NB4 (cell line): Measurements from ENCODE around the gene ITGA2B.
"Not testable (repeated sequence)": the region's sequence is repeated elsewhere in the genome, so short reads cannot be mapped to it uniquely, and the experiment has no call there.

ENCODE experiments used
- POLR2A ChIP-seq: IDR thresholded peaks from 2 replicates; pipeline ENCODE4 v1.6.1; 2011; ENCODE audit warnings: mild to moderate bottlenecking; ENCODE audit not compliant: insufficient read length; ENCODE audit errors: extremely low read depth
- TF ChIP-seq, protein P1 (sequence below): IDR thresholded peaks from one replicate; pipeline ENCODE4 v1.5.1; 2012; ENCODE audit warnings: low read depth, low read length
- TF ChIP-seq, protein P2 (sequence below): IDR thresholded peaks from 2 replicates; pipeline ENCODE4 v1.6.1; 2011; ENCODE audit warnings: low read depth, low read length

- TF ChIP-seq, protein P1, sequence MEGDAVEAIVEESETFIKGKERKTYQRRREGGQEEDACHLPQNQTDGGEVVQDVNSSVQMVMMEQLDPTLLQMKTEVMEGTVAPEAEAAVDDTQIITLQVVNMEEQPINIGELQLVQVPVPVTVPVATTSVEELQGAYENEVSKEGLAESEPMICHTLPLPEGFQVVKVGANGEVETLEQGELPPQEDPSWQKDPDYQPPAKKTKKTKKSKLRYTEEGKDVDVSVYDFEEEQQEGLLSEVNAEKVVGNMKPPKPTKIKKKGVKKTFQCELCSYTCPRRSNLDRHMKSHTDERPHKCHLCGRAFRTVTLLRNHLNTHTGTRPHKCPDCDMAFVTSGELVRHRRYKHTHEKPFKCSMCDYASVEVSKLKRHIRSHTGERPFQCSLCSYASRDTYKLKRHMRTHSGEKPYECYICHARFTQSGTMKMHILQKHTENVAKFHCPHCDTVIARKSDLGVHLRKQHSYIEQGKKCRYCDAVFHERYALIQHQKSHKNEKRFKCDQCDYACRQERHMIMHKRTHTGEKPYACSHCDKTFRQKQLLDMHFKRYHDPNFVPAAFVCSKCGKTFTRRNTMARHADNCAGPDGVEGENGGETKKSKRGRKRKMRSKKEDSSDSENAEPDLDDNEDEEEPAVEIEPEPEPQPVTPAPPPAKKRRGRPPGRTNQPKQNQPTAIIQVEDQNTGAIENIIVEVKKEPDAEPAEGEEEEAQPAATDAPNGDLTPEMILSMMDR, result not testable (repeated sequence)
- not testable (repeated sequence) for TF ChIP-seq POLR2A
- TF ChIP-seq, protein P2, sequence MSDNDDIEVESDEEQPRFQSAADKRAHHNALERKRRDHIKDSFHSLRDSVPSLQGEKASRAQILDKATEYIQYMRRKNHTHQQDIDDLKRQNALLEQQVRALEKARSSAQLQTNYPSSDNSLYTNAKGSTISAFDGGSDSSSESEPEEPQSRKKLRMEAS, result not testable (repeated sequence)
Observed at GRCh38 chr17:44330263-44330662, 59.2 kb downstream of the ITGA2B start.
